Activated B cell treated with CpG ODN at 0.5 μM for 24 hours (primary cell): ENCODE data around the gene C11orf65. TPM values are rescaled to one million over a fixed set of nuclear protein-coding genes. Genes with fewer than 3 reads are reported as not detected.
"Not testable (repeated sequence)": the region's sequence is repeated elsewhere in the genome, so short reads cannot be mapped to it uniquely, and the experiment has no call there.

ENCODE experiments used
- ATAC-seq: fragments of 200-7000 bp; cut with Tn5 transposase; one replicate; pipeline ENCODE4 v1.10.0; 2021; ENCODE audit warnings: low read depth, mild to moderate bottlenecking, moderate library complexity
- CTCF ChIA-PET: fragments of 350-600 bp; sonication (Branson Sonifier 250); formaldehyde crosslinking; loops from one replicate; lab custom pipeline; 2021; ENCODE audit warnings: antibody characterized with exemption; lab: Charles Lee
- POLR2A ChIA-PET: fragments of 350-600 bp; sonication (Branson Sonifier 250); formaldehyde crosslinking; loops from one replicate; lab custom pipeline; 2021; ENCODE audit warnings: antibody characterized with exemption; lab: Charles Lee
- DNase-seq: peaks from one replicate; pipeline ENCODE4 v3.0.0; 2022
- H3K27ac Mint-ChIP-seq: one replicate; pipeline ENCODE4 v1.8.0; 2020; ENCODE audit warnings: mixed read lengths
- H3K27me3 Mint-ChIP-seq: one replicate; pipeline ENCODE4 v1.8.0; 2021; ENCODE audit warnings: mixed read lengths
- H3K36me3 Mint-ChIP-seq: one replicate; pipeline ENCODE4 v1.8.0; 2021; ENCODE audit warnings: low read depth, mixed read lengths
- H3K4me1 Mint-ChIP-seq: one replicate; pipeline ENCODE4 v1.8.0; 2021; ENCODE audit warnings: mixed read lengths
- H3K4me3 Mint-ChIP-seq: one replicate; pipeline ENCODE4 v1.8.0; 2020; ENCODE audit warnings: mild to moderate bottlenecking, mixed read lengths
- H3K9me3 Mint-ChIP-seq: one replicate; pipeline ENCODE4 v1.8.0; 2020; ENCODE audit warnings: mixed read lengths
- CTCF ChIP-seq: fragments of 200-600 bp; IDR thresholded peaks from one replicate; pipeline ENCODE4 v1.8.0; 2022; ENCODE audit warnings: antibody characterized with exemption, mild to moderate bottlenecking
- intact Hi-C: fragments of 100-400 bp; cut with micrococcal nuclease; formaldehyde crosslinking; loops from one replicate; pipeline ENCODE4 v1.15.1; 2024
- total RNA-seq: library from RNA; stranded (reverse); gene quantifications from 2 replicates; pipeline ENCODE4 v1.2.3, GENCODE V29; 2022

The C11orf65 gene
- total RNA-seq, 1 donor from 2014 or later: 1.7 TPM

DNA sequence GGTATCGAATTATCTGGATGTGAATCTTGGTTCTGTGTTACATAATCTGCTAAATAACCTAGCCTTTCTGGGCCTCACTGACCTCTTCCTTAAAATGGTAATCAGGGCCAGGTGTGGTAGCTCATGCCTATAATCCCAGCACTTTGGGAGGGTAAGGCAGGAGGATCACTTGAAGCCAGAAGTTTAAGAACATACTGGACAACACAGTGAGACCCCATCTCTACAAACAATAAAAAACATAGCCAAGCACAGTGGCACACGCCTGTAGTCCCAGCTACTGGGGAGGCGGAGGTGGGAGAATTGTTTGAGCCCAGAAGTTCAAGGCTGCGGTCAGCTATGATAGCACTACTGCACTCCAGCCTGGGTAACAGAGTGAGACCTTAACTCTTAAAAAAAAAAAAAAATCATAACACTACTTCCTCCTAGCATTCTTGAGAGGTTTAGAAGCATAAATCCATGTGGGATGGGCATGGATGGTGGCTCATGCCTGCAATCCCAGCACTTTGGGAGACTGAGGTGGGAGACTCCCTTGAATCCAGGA lies 72.5 kb downstream of the C11orf65 start:
- TF ChIP-seq CTCF: no peak
- Mint-ChIP-seq H3K4me1 (no peaks in the 10 kb centered on the region), H3K27me3 (no peaks in the 10 kb centered on the region), H3K27ac (no peak overlapping the region), H3K4me3 (no peak overlapping the region), H3K36me3 (no peaks in the 10 kb centered on the region), H3K9me3 (no peaks in the 10 kb centered on the region)
- intact Hi-C loops: no loop called here
- CTCF ChIA-PET: no interaction called here
- no peak for DNase-seq
- POLR2A ChIA-PET: interaction anchor here (0.7 kb wide), 1 partner anchor 45 kb away, joined by 3 read pairs; no protein-coding TSS in a partner anchor
- ATAC-seq: no peak

GRCh38 chr11:108393046-108393445 lies 74.3 kb downstream of the C11orf65 start:
- intact Hi-C loops: no loop called here
- Mint-ChIP-seq H3K9me3 (no peaks in the 10 kb centered on the region), H3K4me3 (no peak overlapping the region), H3K4me1 (no peaks in the 10 kb centered on the region), H3K36me3 (no peaks in the 10 kb centered on the region), H3K27ac (no peak overlapping the region), H3K27me3 (no peaks in the 10 kb centered on the region)
- ChIA-PET POLR2A (no interaction called here), CTCF (no interaction called here)
- no peak for TF ChIP-seq CTCF
- DNase-seq: no peak
- ATAC-seq: no peak

DNA sequence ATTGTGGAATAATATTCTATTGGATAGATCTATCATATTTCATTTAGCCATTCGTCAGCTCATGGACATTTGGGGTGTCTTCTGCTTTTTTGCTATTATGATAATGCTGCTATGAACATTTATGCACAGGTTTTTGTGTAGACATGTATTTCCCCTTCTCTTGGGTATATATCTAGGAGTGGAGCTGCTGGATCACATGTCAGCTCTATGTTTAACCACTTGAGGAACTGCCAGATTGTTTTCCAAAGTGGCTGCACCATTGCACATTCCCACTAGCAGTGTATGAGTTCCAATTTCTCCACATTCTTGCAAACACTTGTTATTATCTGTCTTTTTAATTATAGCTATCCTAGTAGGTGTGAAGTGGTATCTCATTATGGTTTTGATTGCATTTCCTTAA lies 75.0 kb downstream of the C11orf65 start:
- H3K27ac Mint-ChIP-seq: no peak overlapping the region
- TF ChIP-seq CTCF: no peak
- H3K4me3 Mint-ChIP-seq: no peak overlapping the region
- ATAC-seq: no peak
- ChIA-PET POLR2A (no interaction called here), CTCF (no interaction called here)
- no peaks in the 10 kb centered on the region for H3K36me3 Mint-ChIP-seq
- intact Hi-C loops: no loop called here
- no peaks in the 10 kb centered on the region for H3K9me3 Mint-ChIP-seq
- H3K27me3 Mint-ChIP-seq: no peaks in the 10 kb centered on the region
- H3K4me1 Mint-ChIP-seq: no peaks in the 10 kb centered on the region
- DNase-seq: no peak

DNA sequence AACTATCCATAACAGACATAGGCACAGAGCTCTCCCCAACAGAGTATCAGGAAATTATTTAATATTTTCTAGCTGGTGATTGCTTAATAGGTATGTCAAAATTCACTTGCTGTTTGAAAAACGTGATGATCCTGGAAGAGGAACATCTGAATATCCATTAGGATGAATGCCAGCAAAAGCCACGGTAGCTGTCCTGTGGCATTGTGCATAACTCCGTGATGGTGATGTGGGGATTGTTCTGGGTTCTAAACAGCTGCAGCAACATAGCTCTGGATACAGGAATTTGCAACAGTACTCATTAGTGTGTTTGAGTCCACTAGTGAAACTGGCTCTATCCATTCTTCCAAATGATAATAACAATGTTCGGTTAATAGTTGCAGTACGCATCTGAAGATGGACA lies 78.8 kb downstream of the C11orf65 start:
- POLR2A ChIA-PET: no interaction called here
- no peak for DNase-seq
- CTCF ChIA-PET: no interaction called here
- no peak for ATAC-seq
- no peak overlapping the region for H3K4me3 Mint-ChIP-seq
- no peaks in the 10 kb centered on the region for H3K27me3 Mint-ChIP-seq
- H3K9me3 Mint-ChIP-seq: no peaks in the 10 kb centered on the region
- H3K36me3 Mint-ChIP-seq: no peaks in the 10 kb centered on the region
- intact Hi-C loops: loop anchor here (5.0 kb wide), 1 partner anchor 124 kb away; no protein-coding TSS in a partner anchor
- no peak for TF ChIP-seq CTCF
- no peak overlapping the region for H3K27ac Mint-ChIP-seq
- H3K4me1 Mint-ChIP-seq: no peaks in the 10 kb centered on the region

- H3K27me3 Mint-ChIP-seq, H3K4me1 Mint-ChIP-seq, DNase-seq, H3K9me3 Mint-ChIP-seq, H3K4me3 Mint-ChIP-seq, ATAC-seq, CTCF ChIA-PET, H3K27ac Mint-ChIP-seq, POLR2A ChIA-PET, intact Hi-C loops: not testable (repeated sequence)
- H3K36me3 Mint-ChIP-seq: peaks cover 29% of the 10 kb centered on the region
Observed at GRCh38 chr11:108373505-108373904, 93.8 kb downstream of the C11orf65 start.

DNA sequence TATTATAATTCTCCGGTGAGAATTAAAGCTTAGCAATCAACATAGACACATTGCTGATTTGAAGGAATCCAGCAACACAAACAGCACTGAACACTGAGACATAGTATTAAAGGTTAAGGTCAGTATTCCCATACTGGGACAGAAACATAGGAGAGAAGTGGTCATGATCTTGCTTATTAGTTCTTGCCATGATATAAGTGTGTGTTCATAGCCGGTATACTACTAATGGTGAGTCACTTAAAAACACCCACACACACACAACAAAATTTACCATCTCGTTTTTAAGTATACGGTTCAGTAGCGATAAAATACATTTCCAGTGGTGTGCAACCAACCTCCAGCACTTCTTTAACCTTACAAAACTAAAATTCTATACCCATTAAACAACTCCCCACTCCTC lies 96.3 kb downstream of the C11orf65 start:
- no peak for ATAC-seq
- ChIA-PET POLR2A (no interaction called here), CTCF (no interaction called here)
- Mint-ChIP-seq H3K4me3 (no peak overlapping the region), H3K4me1 (no peaks in the 10 kb centered on the region), H3K9me3 (peaks cover 2% of the 10 kb centered on the region), H3K27me3 (no peaks in the 10 kb centered on the region), H3K36me3 (peaks cover 50% of the 10 kb centered on the region), H3K27ac (no peak overlapping the region)
- intact Hi-C loops: no loop called here
- no peak for TF ChIP-seq CTCF
- DNase-seq: no peak
